NT2/D1 (cell line): ENCODE results near the gene FAM53B.

ENCODE experiments used
- SUZ12 ChIP-seq: IDR thresholded peaks from 2 replicates; pipeline ENCODE4 v1.6.1; 2011; ENCODE audit not compliant: insufficient read length, insufficient read depth; ENCODE audit errors: extremely low read depth
- YY1 ChIP-seq: IDR thresholded peaks from 2 replicates; pipeline ENCODE4 v1.6.1; 2011; ENCODE audit not compliant: insufficient read length, insufficient read depth
- ZNF274 ChIP-seq: IDR thresholded peaks from 2 replicates; pipeline ENCODE4 v1.6.1; 2011; ENCODE audit warnings: mild to moderate bottlenecking, low read depth, low read length

DNA sequence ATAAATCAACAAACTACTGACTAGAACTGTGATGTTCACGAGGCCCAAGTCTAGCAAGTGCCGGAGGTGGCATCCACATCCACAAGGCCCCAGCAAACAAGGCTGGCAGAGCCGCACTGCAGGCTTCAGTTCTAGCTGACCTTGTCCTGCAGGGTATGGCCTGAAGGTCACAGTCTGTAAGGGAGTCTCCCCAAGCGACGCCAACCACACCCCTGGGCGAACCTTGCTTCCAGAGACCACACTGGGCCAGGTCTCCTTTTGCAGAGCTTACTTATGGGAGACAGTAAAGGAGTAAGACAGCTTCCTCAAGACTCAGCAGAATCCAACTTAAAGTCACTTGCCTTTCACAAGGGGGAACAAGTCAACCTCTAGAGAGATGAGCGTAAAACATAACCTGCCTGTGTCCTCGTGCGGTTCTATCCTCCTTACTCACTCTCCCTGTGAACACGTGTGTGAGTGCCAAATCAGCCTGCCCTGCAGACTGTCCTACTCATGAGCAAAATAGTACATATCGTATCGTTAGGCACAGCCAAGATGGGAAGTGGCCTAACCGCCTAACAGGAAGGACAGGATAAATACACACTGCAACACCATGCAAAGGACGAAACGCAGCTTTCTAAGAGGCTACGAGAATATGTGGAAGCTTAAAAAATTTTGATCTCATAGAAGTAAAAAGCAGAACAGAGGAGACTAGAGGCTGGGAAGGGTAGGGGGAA is 22.7 kb downstream of the FAM53B start:
- TF ChIP-seq ZNF274: no peak
- no peak for TF ChIP-seq YY1
- no peak for TF ChIP-seq SUZ12
